ENCODE data around the gene SLC45A1.
A peak's percentile ranks its signal among the peaks of the same experiment; 100 is the strongest.
"Not testable (repeated sequence)": the region's sequence is repeated elsewhere in the genome, so short reads cannot be mapped to it uniquely, and the experiment has no call there.

SLC45A1 gene

GRCh38 chr1:8317647-8318381 is at the start of gene SLC45A1:
TSS of gene SLC45A1 (plus strand) at chr1:8318114. CDS start at chr1:8324330, 6,216 bp downstream.
- H3K4me3 ChIP-seq (ENCODE audit: low read depth, low read length), result no peak within 1 kb of the TSS; the same call in 1 of the 2 replicates
- TF ChIP-seq CTCF (IDR thresholded peaks at IDR 0.05; ENCODE audit: insufficient read depth, low read depth, low read length, missing control alignments), result no peak
- peak; percentile 36 for DNase-seq (ENCODE audit: low read depth)

- no peak for TF ChIP-seq CTCF (IDR thresholded peaks at IDR 0.05; ENCODE audit: insufficient read depth, low read depth, low read length, missing control alignments)
- no peak overlapping the region for H3K4me3 ChIP-seq (ENCODE audit: low read depth, low read length)
- DNase-seq (ENCODE audit: low read depth), result no peak
Observed at GRCh38 chr1:8273036-8273435, 44.9 kb upstream of the SLC45A1 start.

- no peak for TF ChIP-seq CTCF (IDR thresholded peaks at IDR 0.05; ENCODE audit: insufficient read depth, low read depth, low read length, missing control alignments)
- DNase-seq (ENCODE audit: low read depth), result no peak
- no peak overlapping the region for H3K4me3 ChIP-seq (ENCODE audit: low read depth, low read length)
Observed at GRCh38 chr1:8274352-8274751, 43.6 kb upstream of the SLC45A1 start.

GRCh38 chr1:8276173-8276914 is 41.6 kb upstream of the SLC45A1 start:
- H3K4me3 ChIP-seq (ENCODE audit: low read depth, low read length), result no peak overlapping the region
- DNase-seq (ENCODE audit: low read depth), result peak; percentile 82
- no peak for TF ChIP-seq CTCF (IDR thresholded peaks at IDR 0.05; ENCODE audit: insufficient read depth, low read depth, low read length, missing control alignments)

GRCh38 chr1:8276932-8277331 is 41.0 kb upstream of the SLC45A1 start:
- no peak for DNase-seq (ENCODE audit: low read depth)
- no peak for TF ChIP-seq CTCF (IDR thresholded peaks at IDR 0.05; ENCODE audit: insufficient read depth, low read depth, low read length, missing control alignments)
- H3K4me3 ChIP-seq (ENCODE audit: low read depth, low read length), result no peak overlapping the region

- DNase-seq (ENCODE audit: low read depth); H3K4me3 ChIP-seq (ENCODE audit: low read depth, low read length): not testable (repeated sequence)
Observed at GRCh38 chr1:8278677-8279076, 39.2 kb upstream of the SLC45A1 start.

GRCh38 chr1:8281843-8282509 is 35.9 kb upstream of the SLC45A1 start:
- peak; percentile 51 for DNase-seq (ENCODE audit: low read depth)
- no peak for TF ChIP-seq CTCF (IDR thresholded peaks at IDR 0.05; ENCODE audit: insufficient read depth, low read depth, low read length, missing control alignments)
- peak overlapping the region; percentile 8 for H3K4me3 ChIP-seq (ENCODE audit: low read depth, low read length)

All from GM12865 (cell line).